ENCODE measurements around the gene PPM1D.

Gene PPM1D

DNA sequence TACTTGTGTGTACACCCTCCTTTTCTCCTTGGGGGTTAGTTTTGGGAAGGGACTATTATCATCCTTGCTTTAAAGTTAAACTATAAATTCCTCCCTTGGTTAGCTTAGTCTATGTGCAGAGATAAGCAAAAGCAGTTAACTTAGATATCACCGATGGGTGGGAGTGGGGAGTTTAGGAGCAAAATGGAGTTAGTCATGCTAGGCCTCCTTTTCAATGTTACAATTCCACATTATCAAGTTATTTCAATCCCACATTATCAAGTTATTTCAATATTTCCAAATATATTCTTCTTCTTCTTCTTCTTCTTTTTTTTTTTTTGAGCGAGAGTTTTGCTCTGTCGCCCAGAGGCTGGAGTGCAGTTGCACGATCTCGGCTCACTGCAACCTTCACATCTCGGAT, 76.0 kb downstream of the PPM1D start:
- TF ChIP-seq EZH2phosphoT487 (conservative IDR thresholded peaks at IDR 0.05; ENCODE audit: low read length): no peak
- TF ChIP-seq, protein P1, sequence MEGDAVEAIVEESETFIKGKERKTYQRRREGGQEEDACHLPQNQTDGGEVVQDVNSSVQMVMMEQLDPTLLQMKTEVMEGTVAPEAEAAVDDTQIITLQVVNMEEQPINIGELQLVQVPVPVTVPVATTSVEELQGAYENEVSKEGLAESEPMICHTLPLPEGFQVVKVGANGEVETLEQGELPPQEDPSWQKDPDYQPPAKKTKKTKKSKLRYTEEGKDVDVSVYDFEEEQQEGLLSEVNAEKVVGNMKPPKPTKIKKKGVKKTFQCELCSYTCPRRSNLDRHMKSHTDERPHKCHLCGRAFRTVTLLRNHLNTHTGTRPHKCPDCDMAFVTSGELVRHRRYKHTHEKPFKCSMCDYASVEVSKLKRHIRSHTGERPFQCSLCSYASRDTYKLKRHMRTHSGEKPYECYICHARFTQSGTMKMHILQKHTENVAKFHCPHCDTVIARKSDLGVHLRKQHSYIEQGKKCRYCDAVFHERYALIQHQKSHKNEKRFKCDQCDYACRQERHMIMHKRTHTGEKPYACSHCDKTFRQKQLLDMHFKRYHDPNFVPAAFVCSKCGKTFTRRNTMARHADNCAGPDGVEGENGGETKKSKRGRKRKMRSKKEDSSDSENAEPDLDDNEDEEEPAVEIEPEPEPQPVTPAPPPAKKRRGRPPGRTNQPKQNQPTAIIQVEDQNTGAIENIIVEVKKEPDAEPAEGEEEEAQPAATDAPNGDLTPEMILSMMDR (IDR thresholded peaks at IDR 0.05; ENCODE audit: insufficient read depth, low read length, poor library complexity, severe bottlenecking): no peak
- Histone ChIP-seq H2AFZ (ENCODE audit: low read depth, low read length, severe bottlenecking) (no peak overlapping the region), H3F3A (ENCODE audit: insufficient read depth) (no peaks in the 10 kb centered on the region), H3K9me3 (ENCODE audit: insufficient read depth, low read length) (0 out of 2 replicates have a peak, but pooled peaks cover 4% of the 10 kb centered on the region), H3K9me2 (replicated peaks; ENCODE audit: insufficient read depth, low read length) (no peaks in the 10 kb centered on the region), H3K36me3 (ENCODE audit: low read length) (no peaks in the 10 kb centered on the region), H4K20me1 (ENCODE audit: low read depth, low read length) (no peaks in the 10 kb centered on the region), H3K4me2 (ENCODE audit: low read depth, low read length, poor library complexity, severe bottlenecking) (no peak overlapping the region), H3K27ac (ENCODE audit: low read depth, low read length) (no peak overlapping the region), H3K27me3 (ENCODE audit: low read length) (no peaks in the 10 kb centered on the region), H3K9ac (ENCODE audit: low read length) (no peak overlapping the region), H3K79me2 (ENCODE audit: insufficient read depth, low read length) (no peaks in the 10 kb centered on the region), H3K4me3 (ENCODE audit: insufficient read depth, low read length, poor library complexity, severe bottlenecking) (no peak overlapping the region)

DNA sequence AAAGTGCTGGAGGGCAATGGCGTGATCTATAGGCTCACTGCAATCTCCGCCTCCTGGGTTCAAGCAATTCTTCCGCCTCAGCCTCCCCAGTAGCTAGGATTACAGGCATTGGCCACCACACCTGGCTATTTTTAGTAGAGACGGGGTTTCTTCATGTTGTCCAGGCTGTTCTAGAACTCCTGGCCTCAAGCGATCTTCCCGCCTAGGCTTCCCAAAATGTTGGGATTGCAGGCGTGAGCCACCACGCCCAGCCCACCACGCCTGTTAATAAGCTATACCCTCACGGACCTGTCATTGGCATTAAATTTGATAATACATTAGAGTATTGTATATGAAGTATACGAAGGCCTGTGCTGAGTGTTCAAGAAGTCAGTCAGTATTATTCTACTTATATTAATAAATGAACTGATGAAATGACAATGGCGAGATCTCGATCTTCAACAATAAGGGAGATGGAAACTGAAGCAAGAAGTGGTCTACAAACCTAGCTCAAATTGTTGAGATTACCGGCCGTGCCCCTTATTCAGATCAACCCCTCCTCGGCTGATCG, 76.8 kb downstream of the PPM1D start:
- Histone ChIP-seq H3K27me3 (ENCODE audit: low read length) (no peaks in the 10 kb centered on the region), H3K9ac (ENCODE audit: low read length) (peak overlapping the region; percentile 77), H3K4me2 (ENCODE audit: low read depth, low read length, poor library complexity, severe bottlenecking) (peak overlapping the region; percentile 79), H2AFZ (ENCODE audit: low read depth, low read length, severe bottlenecking) (peak overlapping the region; percentile 66), H3K9me3 (ENCODE audit: insufficient read depth, low read length) (0 out of 2 replicates have a peak, but pooled peaks cover 4% of the 10 kb centered on the region), H3K27ac (ENCODE audit: low read depth, low read length) (no peak overlapping the region), H3K36me3 (ENCODE audit: low read length) (no peaks in the 10 kb centered on the region), H3F3A (ENCODE audit: insufficient read depth) (no peaks in the 10 kb centered on the region), H3K4me3 (ENCODE audit: insufficient read depth, low read length, poor library complexity, severe bottlenecking) (peak overlapping the region; percentile 73), H3K9me2 (replicated peaks; ENCODE audit: insufficient read depth, low read length) (no peaks in the 10 kb centered on the region), H3K79me2 (ENCODE audit: insufficient read depth, low read length) (no peaks in the 10 kb centered on the region), H4K20me1 (ENCODE audit: low read depth, low read length) (no peaks in the 10 kb centered on the region)
- TF ChIP-seq EZH2phosphoT487 (conservative IDR thresholded peaks at IDR 0.05; ENCODE audit: low read length): no peak
- TF ChIP-seq, protein P1 (IDR thresholded peaks at IDR 0.05; ENCODE audit: insufficient read depth, low read length, poor library complexity, severe bottlenecking): no peak

DNA sequence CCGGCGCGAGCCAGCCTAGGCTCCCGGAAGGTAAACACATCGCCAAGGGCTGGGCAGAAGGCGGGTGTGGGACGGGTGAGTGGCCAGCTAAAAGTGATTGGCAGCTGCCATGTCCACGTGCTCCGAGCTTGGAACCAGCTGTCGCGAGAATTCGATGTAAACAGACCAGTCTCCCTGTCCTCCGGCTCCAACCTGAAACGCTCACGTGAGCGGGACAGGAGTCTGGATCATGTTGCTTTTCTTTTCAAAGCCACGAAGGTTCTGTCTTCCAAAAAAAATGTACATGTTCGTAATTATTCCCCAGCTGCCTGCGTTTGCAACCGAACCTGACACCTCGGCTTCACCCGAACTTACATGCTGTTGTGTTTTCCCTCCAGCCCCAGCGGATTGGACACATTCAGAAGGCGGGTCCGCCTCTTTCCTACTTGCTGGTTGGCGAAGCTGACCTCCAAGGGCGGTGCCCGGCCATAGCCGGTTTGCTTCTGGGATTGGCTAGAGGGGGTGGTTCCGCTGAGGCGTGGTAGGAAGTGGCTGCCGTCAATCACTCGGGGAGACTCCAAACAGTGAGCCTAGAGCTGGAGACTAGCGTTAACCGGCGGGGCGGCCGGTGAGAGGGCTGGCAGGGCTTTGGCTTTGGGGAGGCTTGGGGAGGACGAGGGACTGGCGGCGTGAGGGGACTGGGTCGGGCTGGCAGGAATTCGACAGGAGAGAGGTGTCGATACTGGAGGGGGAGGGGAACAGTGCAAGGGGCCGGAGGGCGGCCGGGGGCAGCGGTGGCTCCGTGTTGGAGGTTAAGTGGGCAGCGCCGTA, 77.5 kb downstream of the PPM1D start, which contains the start of gene BCAS3:
Gene BCAS3, plus strand, starts transcription at position 544 of the 810 bp plus-strand sequence.
- 0 out of 2 replicates have a peak, but pooled peaks cover 4% of the 10 kb centered on the region for H3K9me3 ChIP-seq (ENCODE audit: insufficient read depth, low read length)
- no peaks in the 10 kb centered on the region for H3K9me2 ChIP-seq (replicated peaks; ENCODE audit: insufficient read depth, low read length)
- no peaks in the 10 kb centered on the region for H3K27me3 ChIP-seq (ENCODE audit: low read length)
- H3F3A ChIP-seq (ENCODE audit: insufficient read depth): no peaks in the 10 kb centered on the region
- peak within 1 kb of the TSS; percentile 73 for H3K4me3 ChIP-seq (ENCODE audit: insufficient read depth, low read length, poor library complexity, severe bottlenecking)
- H2AFZ ChIP-seq (ENCODE audit: low read depth, low read length, severe bottlenecking): peak within 1 kb of the TSS; percentile 66
- H3K4me2 ChIP-seq (ENCODE audit: low read depth, low read length, poor library complexity, severe bottlenecking): peak within 1 kb of the TSS; percentile 79
- TF ChIP-seq, protein P1 (IDR thresholded peaks at IDR 0.05; ENCODE audit: insufficient read depth, low read length, poor library complexity, severe bottlenecking): no peak
- no peak for TF ChIP-seq EZH2phosphoT487 (conservative IDR thresholded peaks at IDR 0.05; ENCODE audit: low read length)
- H3K79me2 ChIP-seq (ENCODE audit: insufficient read depth, low read length): no peaks in the 10 kb centered on the region
- H3K36me3 ChIP-seq (ENCODE audit: low read length): no peaks in the 10 kb centered on the region
- peak within 1 kb of the TSS; percentile 77 for H3K9ac ChIP-seq (ENCODE audit: low read length)
- no peaks in the 10 kb centered on the region for H4K20me1 ChIP-seq (ENCODE audit: low read depth, low read length)
- no peak within 1 kb of the TSS for H3K27ac ChIP-seq (ENCODE audit: low read depth, low read length)
